ENCODE measurements around the gene HOMER2.
"Not testable (repeated sequence)": the region's sequence is repeated elsewhere in the genome, so short reads cannot be mapped to it uniquely, and the experiment has no call there.

The HOMER2 gene

GRCh38 chr15:82963471-82964341 is 11.2 kb upstream of the HOMER2 start:
- no peak for DNase-seq

- DNase-seq: no peak
These were observed 8.2 kb upstream of the HOMER2 start for GRCh38 chr15:82960766-82961165.

GRCh38 chr15:82959423-82959822 is 6.9 kb upstream of the HOMER2 start:
- DNase-seq: no peak

DNA sequence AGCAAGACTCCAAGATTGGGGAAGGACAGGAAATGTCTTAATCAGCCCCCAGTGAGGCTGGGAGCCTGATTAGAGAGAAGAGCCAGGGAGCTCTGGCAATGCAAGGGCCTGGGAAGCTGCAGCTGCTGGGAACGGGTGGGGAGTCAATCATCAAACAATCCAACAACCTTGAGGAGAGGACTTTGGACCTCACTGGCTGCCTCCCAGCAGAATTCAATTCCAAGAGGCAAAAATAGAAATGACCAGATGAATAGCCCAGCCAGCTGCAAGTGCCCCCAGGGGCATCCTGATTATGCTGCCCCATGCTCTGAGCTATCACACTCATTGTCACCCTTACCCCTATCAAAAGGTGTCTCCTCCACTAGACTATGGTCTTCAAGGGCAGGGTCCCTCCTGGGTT is 6.1 kb upstream of the HOMER2 start:
- no peak for DNase-seq

- DNase-seq: no peak
These were observed 905 bp downstream of the HOMER2 start for GRCh38 chr15:82951472-82952157.

DNA sequence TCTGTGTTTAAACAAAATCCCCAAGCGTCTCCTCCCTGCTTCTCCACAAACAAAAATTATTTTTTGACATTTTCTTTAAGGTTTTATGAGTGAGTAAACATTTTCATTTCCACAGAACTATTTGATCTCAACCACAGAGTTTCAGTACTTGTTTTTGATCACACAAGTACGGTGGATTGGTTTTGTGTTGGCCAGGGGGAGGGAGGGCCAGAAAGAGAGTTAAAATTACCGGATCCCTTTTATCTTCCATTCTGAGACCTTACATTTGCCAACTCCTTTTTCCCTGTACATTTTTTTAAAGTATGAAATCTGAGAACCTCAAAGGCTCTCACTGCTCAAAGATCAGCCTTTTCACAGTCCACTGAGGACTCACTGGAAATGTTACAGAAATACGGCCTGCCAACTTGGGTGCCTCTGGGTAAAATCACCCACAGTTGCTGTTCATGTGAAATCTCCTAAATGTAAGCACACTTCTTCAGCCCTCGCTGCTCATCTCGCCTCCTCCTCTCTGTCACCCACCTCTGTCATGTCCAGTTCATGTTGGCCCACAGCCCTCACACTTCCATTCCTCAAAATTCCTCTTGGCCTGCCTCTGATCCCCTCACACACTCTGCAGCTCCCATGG is 1.7 kb downstream of the HOMER2 start:
- no peak for DNase-seq

- no peak for DNase-seq
These were observed 2.2 kb downstream of the HOMER2 start for GRCh38 chr15:82950295-82950694.

- no peak for DNase-seq
These were observed 6.3 kb downstream of the HOMER2 start for GRCh38 chr15:82946155-82946701.

DNA sequence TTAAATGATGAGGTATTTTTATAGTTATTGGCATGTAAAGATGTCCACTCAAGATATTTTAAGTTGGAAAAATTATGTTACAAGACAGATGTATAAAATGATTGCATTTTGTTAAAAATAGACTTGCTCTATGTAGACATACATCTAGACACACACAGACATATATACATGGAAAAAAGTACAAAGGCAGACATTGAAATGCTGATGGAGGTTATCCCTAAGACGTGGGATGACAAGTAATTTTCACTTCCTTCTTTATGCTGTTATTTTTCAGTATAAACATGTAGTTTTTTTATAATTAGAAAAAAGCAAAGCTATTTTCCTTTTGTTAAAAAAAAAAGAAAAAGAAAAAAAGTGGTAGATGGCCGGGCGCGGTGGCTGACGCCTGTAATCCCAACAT is 7.2 kb downstream of the HOMER2 start:
- no peak for DNase-seq

DNA sequence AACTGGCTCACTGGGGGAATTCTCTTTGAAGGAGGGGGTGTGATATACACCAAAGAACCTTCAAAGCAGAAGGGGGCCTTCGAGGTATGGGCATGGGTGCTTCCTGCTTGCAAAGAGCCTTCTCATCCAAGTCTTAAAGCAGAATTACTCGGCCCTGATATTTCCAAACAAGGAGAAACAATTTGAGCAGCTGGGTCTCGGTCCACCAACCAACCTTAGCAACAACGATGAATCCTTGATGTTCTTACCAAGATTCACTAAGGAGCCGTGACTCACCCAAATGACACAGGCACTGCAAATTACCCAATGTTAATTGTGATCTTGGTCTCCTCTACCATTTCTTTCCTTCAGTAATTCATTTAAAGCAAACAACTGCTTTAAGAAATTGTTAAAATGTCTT is 7.7 kb downstream of the HOMER2 start:
- DNase-seq: no peak

DNA sequence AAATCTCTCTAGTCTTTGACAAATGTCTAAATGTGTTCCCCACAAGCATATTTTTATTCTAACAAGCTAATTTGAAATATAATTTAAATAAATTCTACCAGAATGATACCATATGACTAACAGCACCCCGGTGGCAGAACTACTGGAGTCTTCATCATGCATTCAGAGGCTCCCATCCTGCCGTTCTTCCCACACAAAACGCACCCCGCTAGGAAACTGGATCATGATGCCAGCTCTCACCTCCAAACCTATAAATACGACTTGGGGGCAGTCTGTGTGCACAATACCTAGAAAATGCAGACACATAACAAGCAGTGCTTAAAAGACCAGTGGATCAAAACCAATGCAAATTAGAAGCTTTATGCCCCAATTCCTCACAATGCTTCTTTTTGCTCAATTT is 8.5 kb downstream of the HOMER2 start:
- no peak for DNase-seq

DNA sequence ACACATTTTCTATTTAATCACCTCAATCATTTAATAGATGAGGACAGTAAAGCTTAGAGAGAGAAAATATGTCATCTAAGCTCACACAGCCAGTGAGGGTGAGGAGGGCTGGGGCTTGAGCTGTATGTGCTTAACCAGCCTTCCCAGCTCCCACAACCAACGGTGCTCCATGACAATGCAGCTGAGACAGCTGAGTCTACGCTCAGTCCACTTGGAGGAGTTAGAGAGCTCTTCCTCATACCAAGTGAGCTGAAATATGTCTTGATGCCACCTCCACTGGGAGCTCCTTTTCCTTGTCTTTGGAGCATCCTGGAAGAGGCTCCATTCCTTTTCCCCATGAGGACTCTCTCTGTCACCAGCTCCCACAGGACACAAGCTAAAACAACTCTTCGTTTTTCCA is 9.3 kb downstream of the HOMER2 start:
- DNase-seq: no peak

DNA sequence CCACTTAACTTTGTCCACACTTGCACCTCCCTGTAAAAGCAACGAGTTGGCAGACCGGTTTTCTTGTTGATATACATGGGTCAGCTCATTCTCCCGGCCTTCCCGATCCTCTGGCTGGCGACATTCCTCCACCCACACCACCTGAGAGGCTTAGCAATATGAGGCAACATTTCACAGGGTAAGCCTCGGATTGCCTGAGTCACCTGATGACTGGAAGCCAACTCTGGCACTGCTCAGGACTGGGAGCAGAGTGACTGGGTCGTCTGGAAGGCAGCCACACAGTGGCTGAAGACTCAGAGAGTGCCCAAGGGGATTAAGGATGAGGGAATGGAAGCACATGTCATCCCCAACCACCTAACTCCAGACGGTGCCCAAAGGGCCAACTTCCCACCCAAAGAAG is 9.8 kb downstream of the HOMER2 start:
- no peak for DNase-seq

GRCh38 chr15:82939678-82940077 is 12.8 kb downstream of the HOMER2 start:
- not testable (repeated sequence) for DNase-seq

DNA sequence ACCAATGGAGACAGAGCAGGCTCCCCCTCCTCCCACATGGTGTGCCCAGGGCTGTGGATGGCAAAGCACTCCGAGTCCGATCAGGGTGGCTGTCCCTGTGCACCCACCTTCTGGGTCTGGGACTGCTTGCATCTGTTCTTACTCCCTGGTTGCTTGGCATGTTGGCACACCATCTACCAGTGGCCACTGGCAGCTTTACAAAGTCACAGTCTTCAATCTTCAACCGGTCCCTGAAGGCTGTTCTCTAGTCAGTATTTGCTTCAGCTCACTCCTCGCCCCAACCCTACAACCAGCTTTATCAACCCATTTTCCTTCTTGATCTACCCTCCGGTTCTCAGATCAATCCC is 14.8 kb downstream of the HOMER2 start:
- no peak for DNase-seq

DNA sequence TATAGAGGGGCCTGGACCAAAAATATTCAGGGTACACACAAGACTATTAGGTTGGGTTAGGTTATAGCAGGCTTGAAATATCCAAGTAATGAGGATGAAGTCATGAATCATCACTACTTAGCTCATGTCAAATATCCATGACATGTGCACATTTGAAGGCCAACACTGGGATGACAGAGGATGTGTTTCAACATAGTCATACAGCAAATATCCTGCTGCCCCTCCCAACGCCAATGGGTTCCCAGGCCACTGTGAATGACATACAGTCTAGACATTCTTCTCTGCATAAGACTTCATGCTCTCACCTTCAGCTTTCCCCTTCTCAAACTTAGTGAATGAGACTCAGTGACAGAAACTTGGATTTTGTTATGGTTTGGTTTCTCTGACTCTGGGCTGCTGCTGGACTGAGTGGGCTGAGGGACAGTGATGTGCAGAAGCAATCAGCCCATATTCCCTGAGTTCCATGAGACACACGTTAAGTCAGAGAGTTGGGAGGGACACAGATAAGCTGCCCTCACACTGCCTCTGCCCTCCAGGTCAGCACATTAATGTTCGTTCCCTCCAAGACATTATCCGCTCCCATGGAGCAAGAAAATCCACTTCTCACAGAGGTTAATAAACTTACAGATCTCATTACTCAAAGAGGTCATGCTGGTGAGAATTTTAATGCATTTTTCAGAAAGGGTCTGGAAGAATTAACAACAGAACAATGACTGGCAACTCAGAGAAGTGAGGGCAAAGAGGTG is 15.4 kb downstream of the HOMER2 start:
- no peak for DNase-seq

DNA sequence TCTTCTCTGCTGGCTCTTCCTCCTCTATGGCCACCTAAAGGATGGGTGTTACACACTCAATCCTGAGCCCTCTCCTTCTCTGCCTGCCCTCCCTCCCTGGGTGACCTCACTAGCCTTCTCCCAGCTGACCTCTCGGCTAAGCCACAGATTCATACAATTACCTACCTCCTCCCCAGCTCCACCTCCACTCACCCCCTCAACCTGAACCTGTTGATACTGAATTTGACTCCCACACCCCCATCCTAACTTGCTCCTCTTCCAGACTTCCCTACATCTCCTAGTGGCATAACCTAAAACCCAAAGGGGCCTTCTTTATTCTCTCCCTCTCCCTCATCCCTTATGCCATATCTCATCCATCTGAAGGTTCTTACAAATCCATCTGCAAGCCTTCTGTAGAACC is 17.1 kb downstream of the HOMER2 start:
- DNase-seq: no peak

DNA sequence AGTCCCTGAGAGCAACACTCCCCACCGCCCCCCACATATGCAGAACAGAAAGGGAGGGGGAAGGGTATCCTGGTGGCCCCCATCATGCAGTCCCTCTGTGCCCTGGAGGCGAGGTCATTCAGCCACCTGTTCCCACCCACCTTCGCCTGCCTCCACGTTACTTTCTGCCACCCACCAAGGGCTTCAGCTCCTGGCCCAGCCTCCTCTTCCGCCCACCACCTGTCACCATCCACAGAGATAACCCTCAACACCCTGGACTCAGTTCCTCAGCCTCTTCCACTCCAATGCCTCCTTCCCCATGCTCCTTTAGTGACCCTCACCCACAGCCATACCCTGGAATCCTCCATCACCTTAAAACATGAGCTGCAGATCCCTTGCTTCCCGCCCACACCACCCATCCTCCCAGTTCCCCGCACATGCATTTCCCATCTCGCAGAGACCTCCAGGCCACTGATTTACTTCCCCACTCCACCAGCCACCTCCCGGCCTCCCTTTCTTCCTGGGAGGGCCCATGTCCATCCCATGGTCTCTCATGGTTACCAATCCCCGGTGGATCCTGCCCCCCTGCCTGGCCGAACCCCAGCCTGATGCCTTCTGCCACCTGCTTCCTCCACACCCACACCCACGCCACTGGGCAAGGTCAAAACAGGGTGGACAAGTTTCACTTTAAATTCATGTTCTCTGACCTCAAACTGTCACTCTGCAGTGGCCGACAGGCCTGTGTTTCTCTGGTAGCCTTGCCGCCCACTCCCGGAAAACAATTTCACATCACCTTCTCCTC is 18.2 kb downstream of the HOMER2 start:
- no peak for DNase-seq

DNA sequence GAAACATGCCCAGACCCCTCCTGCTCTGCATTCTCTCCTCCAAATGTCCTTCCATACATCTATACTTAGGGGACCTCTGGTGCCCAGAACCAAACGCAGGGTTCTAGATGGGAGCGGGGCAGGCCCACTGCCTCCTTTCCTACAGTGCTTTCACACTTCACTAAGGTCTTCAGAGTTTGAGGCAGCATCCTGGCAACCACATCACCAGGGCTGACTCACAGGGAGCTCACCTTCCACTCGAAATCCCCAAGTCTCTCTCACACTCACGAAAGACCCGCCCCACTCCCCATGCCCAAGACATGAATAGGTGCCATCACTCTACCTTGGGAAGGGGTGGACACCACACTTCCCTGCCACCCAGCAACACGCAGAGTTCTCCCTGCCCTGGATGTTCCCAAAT is 18.9 kb downstream of the HOMER2 start:
- no peak for DNase-seq

DNA sequence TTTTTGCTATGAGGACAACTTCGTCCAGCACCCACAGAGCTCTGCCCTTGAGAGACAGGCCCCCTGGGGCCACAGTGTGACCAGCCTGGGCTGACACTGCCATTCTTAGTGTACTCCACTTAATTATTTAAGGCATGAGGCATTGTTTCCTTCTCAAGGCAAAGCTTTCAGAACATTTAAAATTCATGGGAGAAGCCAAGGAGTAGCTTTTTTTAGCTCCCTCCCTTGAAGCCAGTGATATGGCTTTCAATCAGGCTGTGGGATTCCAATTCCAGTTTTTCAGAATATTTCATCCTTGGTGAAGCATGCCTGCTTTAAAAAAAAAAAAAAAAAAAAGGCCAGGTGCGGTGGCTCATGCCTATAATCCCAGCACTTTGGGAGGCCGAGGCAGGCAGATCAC is 21.3 kb downstream of the HOMER2 start:
- DNase-seq: no peak

DNA sequence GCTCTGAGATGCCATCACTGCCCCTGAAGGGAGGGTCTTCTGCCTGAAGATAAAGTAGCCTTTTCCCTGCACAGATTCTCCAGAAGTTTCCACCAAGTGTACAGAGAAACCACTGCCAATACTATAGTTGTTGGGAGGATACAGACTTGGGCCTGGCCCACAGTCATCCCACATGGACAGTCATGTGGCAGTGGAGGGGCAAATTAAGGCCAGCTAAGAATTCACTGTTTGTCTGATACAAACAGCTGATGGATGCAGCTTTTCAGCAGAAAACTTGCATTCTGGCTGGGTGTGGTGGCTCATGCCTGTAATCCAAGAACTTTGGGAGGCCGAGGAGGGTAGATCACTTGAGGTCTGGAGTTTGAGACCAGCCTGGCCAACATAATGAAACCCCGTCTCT is 22.1 kb downstream of the HOMER2 start:
- DNase-seq: no peak

DNA sequence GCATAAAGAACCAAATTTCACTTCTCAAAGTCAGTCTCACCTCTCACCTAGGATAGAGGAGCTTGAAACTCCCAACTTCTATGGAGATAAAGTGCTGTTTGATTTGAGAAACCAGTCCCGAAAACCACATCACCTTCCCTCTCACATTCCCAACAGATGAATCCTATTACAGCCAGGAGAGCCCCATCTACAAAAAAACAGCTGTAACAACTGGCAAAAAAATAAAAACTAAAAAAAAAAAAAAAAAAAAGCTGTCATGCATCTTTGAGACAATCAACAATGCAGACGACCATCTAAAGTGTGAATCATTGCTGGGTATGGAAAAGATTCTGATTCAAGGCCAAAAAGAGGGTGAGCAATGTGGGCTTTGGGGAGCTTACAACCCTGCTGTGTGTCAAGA is 23.8 kb downstream of the HOMER2 start:
- DNase-seq: no peak

Data from bone marrow (tissue), 2 donors.